HG03558 (cell line): ENCODE measurements around the gene GALNTL6.

Source experiments
- ATAC-seq: cut with Tn5 transposase; IDR thresholded peaks from one replicate; pipeline ENCODE4 v1.9.1; 2021; ENCODE audit warnings: moderate number of reproducible peaks; ENCODE audit not compliant: unreplicated experiment; ENCODE audit errors: extremely low read depth

The GALNTL6 gene

DNA sequence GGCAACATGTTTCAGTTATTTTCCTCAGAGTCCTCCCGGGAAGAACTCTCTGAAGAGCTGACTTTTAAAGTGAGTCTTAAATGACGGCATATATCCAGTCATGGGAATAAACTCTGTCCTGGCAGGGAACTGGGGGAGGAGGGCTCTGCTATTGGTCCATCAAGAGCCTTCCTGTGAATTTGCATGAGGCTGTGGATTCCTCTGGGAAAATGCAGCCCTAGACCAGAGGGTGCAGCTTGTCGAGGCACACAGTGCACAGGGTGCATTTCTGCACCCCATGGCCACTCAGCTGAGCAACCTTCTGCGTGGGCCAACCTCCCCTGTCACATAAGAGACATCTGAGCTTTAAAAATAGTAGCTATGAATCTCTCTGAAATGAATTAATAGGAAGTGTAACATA is 360.0 kb downstream of the GALNTL6 start:
- ATAC-seq: no peak

DNA sequence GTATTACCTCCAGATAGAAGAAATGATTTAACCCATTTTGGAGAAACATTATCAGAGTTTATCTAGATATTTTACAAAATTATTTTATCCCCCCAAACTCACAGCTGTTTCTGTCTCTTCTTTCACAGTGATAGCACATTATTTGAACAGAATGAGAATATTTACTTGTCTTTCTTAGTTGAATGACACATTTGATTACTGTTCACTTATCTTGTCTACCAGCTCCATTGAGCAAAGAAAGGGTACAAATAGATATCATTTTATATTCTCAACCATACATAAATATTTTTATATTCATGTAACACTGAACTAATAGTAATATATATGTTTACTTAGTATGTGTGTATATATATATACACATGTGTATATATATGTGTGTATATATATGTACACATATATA is 364.2 kb downstream of the GALNTL6 start:
- ATAC-seq: no peak

DNA sequence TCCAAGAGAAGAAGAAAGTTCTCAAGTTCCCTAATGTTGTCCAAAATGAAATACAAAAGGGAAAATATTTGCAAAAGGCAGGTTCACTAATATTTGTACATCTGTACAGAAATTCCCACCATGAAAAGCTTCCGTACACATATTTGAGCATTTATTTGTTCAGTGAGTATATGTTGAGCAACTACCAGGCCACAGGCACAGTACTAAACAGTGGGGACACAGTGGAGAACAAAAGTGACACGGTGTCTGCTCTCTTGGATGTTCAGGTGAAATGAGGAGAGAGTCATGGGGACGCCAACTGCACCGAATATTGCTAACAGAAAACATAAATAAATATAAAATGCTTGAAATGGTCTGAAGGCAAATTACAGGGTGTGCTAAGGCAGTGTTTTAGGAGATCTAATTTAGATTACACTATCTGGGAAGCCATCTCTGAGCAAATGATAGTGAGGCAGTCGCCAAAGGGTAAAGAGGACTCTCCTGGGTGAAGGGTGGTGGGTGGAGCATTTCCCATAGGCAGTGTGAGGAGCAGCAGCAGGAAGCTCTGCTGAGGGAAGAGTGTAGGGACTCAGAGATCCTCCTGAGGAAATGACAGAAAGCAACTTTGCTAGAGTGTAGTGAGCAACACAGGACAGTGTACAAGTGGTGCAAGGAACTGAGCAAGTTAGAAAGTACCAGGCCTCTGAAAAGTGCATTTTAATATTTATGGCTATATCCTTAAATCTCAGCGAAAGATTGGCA is 375.2 kb downstream of the GALNTL6 start:
- ATAC-seq: no peak

DNA sequence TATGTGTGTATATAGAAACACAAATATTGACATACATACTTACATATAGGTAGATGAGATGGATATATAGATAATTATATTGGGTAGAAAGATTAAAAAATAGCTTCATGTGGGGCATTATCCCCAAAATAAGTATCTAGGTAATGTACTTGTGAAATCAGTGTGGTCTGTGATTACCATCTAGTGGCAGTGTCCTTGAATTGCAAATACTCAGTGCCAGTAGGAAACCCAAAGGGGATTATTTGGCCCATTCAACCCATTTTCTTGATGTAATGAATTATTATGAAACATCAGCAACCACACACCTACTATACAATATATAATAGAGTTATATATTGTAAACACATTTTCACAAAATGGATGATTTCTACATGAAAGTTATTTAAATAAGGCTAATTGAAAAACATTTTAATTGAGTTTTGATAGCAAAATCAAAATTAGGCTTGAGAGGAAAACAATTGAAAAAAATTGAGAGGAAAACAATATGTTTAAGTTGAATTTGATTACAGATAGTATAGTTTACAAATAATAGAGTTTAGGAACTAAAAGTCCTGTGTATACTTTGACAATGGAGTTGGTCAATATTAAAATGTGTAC is 389.4 kb downstream of the GALNTL6 start:
- no peak for ATAC-seq

DNA sequence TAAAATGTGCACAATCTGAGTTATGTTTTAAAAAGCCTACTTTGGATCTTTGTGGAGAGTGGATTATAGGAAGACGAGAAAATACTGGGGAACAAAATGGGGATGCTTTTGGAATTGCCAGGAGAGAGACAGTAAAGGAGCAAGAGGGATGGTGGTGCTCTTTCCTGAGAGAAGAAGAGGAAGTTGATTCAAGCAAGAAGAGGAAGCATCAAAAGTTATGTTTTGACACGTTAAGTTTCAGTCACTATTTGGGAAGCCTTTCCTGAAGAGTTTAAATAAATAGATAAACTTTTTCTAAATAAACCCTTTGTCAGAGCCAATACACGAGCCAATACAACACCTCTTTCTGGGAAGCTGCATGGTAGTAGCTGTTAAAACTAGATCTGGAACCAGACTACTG is 394.1 kb downstream of the GALNTL6 start:
- ATAC-seq: no peak

DNA sequence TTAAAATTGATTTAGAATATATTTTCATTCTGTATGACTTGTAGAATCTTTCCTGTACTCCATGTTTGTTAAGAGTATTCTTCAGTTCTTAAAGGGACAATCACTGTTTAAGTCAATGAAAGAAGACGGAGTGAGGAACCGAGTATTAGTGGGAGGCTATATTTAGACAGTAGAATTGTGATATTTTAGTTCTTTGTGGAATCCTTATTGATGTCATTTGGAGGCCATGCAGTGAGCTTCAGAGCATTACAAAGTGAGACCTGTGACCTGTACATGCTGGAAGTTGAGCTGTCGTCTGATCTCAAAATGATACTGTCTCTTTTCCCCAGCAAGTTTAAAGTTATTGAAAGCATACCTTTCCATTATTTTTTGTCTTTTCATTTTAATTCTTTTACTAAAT is 394.7 kb downstream of the GALNTL6 start:
- no peak for ATAC-seq

DNA sequence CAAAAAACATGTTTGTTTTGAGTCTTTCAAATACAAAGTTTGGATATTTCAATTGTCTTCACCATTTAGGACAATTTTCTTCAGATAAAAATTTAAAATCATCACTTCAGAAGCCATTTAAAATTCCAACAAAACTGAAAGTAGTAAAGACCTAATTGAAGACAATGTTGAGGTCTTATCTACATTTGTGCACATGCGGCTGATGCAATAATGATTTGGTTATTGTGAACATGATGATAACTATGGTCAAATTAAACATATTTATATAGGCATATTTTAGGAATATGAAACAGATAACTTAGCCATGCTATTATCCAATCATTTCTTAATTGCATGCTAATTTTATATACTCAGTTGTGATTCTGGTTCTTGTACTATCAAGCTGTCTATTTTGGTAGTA is 407.5 kb downstream of the GALNTL6 start:
- ATAC-seq: no peak

DNA sequence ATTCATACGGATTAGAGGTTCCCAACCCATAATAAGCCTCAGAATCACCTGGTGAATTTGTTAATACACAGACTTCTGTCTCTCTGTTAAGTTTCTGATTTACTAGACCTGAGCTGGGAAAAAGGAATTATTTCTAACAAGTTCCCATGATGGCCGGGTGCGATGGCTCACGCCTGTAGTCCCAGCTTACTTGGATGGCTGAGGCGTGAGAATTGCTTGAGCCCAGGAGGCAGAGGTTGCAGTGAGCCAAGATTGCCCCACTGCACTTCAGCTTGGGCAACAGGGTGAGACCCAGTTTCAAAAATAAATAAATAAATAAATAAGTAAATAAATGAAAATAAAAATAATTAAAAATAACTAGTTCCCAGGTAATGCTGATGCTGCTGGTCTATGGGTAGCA is 412.3 kb downstream of the GALNTL6 start:
- ATAC-seq: no peak

DNA sequence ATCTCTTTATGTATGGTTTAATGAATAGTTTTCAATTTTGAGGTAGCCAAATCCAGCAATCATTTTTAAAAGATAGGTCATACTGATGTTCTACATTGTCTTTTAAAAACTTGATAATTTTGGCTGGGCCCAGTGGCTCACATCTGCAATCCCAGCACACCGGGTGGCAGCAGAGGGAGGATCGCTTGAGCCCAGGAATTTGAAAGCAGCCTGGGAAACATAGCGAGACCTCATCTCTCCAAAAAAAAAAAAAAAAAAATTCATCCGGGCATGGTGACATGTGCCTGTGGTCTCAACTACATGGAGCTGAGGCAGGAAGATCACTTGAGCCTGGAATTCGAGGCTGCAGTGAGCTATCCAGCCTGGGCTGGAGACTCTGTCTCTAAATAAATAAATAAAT is 419.8 kb downstream of the GALNTL6 start:
- ATAC-seq: no peak

DNA sequence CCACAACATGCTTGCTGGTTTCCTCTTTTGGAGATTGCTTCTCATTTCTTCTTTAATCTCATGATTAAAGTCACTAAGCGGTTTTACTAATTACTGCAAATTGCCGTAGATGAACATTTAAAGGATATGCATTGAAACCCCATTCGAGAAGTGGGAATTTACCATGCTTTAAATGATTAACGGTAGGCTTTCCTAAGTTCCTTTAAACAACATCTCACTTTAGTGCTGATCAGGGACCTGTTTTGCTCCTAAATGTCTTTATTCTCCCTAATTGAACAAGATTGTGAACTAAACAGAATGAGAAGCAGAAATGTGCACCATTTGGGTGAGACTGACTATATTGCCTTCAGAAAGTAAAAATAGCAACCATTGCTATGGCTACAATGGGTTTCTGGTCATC is 430.3 kb downstream of the GALNTL6 start:
- no peak for ATAC-seq

DNA sequence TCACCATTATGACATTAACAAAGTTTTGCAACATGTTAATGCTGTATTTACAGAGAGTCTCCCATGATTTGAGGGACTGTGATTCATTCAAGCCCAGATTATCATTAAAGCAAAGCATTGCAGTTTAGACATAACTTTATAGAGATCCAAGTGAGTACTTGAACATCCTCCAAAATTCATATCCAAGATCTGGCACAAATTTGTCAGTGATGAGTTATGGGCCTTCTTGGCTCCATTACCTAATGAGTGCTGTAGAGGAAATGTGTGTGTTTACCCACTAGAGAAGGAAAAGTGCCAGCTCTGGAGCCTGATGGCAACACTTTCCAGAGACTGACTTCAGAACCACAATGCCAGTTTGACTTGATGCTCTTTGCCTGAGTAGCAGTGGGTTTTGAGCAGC is 432.3 kb downstream of the GALNTL6 start:
- ATAC-seq: no peak

DNA sequence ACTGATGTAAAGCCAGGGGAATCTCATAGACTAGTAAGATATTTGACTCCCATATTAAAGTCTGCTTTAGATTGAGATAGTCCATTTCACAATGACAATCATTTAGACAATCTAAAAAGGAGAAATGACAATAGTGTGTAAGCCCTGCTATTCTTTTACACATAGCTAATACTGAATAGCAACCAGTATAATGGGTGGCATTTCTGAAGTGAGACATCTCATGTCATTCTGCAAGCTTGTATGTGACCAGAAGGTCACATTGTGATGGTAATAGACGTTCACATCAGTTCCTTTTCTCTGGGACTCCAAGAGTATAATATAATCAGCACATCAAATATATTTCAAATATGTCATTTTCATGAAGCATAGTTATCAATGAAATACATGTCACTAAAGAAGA is 440.2 kb downstream of the GALNTL6 start:
- no peak for ATAC-seq

DNA sequence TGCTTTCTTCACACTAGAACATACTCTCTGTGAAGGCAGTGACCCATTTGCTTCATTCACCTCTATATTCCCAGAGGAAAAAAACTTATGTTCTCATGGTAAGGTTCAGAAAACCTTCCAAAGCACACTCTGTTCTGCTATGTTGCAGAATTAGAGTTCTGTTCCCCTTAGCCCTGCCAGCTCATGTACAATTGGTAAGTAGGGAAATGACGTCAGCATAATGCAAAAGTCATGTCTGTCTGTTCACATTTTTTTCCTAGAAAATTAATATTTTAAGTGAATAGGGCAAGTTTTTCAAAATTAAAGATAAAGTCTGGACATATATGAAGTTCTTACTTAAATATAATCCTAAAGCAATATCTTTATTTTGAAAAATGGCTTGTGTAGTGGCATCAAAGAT is 443.6 kb downstream of the GALNTL6 start:
- no peak for ATAC-seq

DNA sequence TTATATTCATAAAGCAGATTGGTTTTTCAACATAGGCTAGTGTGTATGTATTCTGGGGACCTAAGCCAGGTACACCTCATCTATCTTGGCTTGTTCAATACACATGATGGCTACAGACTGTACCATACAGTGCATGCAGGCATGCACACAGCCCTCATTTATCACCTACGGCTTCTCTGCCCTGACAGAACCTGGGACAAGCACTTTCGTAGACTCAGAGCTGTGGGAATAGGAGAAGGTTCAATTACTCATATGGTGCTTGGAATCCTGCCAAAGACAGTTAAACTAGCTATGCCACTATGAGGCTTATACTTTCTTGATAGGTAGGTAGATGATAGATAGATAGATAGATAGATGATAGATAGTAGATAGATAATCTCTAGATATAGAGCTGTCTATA is 457.2 kb downstream of the GALNTL6 start:
- ATAC-seq: no peak

DNA sequence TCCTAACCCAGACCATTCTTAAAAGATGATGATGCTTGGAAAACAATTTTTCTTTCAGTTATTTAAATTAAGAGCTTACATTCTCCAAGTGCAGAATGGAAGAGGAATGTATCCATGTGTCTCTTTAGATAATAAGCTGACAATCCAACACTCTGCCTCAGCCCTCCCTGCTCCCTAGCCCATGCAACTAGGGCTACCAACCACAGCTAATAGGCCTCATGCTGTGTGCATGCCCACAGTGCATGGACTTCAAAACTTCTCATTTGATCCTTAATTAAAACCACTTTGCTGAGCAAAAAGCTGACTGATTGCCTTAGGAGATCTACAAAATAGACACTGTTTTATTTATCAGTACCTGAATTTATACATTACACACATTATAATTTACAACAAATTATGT is 473.9 kb downstream of the GALNTL6 start:
- ATAC-seq: no peak

DNA sequence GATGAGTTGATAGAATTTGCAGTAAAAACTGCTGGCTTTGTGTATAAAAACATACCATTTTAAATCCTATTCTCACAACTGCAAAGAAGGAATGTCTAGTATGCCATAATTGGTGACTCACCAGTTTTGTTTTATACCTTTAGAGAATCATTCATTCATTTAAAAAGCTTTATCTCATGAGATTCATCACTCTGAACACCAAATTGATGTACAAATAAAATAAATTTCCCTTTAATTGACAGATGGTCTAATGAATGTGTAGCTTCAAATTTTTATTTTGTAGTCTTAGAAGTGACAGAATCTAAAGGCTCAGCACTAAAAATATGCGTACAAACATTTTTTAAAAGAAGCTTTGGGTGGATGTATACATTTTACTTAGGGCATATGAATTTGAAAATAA is 492.5 kb downstream of the GALNTL6 start:
- ATAC-seq: no peak

DNA sequence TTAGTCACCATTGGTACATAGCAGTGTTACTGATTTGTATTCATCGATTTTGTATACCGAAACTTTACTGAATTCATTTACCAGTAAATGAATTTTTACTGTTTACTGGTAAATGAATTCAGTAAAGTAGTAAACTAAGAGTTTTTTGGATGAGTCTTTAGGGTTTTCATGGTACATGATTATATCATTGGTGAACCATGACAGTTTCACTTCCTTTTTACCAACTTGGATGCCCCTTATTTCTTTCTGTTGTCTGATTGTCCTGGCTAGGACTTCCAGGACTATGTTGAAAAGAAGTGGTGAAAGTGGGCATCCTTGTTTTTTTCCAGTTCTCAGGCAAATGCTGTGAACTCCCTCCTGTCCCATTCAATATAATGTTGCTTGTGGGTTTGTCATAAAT is 494.9 kb downstream of the GALNTL6 start:
- no peak for ATAC-seq

DNA sequence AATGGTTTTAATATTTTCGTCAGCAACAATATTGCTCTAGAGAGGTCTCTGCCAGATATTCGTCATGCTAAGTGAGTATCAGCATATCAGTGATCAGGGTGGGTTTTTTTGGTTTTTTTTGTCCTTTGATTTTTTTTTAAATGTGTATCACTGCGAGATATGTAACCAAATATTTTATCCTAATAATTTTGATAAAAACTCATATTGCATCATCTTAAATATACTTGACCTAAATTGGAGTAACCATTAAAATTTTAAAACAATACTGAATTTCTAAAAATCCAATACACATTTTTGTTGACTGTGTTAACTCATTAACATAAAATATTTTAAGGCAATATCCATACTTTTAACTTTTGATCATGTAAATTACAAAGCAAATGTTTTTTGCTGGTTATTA is 498.5 kb downstream of the GALNTL6 start:
- ATAC-seq: no peak

DNA sequence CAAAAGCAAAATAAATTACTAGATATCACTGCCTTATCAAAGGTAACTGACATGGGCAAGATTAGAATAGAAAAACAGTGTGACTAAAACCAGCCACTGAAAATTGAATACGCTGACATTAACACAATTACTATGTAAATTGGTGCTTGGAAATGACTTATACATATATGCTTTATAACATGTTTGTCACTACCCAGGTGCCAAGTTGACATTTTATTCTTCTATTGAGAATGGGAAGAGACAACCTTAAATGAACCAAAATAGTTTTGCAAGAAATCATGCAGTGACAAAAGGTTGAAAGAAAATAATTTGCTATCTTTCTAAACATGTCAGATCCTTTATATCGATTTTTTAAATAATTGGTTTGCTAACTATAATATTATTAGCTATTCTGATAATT is 510.1 kb downstream of the GALNTL6 start:
- no peak for ATAC-seq

DNA sequence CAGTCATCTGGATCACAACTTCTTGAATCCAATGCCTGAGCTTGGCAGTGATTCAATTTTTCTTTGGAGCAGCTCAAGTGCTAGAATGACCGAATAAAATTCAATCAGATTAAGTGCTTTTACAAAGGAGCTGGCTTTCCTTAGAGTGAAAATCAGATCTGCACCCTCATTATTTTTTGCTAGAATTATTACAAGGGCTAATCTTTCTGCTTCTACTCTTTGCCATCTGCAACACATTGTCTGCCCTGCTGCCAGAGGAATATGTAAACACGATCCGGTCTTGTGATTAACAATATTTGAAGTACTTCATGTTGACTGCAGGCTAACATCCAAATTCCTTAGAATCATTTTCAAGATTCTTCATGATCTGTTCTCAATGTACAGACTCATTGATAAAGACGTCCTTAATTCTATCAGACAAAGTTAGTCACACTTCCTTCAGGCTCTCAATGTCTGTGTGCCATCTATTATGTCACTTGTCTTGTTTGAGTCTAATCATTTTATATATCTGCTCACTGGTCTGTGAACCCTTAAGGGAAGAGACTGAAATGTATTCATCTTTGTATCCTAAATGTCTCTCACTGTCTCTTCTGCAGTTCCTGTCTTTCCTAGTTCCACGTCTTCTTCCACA is 531.2 kb downstream of the GALNTL6 start:
- no peak for ATAC-seq

DNA sequence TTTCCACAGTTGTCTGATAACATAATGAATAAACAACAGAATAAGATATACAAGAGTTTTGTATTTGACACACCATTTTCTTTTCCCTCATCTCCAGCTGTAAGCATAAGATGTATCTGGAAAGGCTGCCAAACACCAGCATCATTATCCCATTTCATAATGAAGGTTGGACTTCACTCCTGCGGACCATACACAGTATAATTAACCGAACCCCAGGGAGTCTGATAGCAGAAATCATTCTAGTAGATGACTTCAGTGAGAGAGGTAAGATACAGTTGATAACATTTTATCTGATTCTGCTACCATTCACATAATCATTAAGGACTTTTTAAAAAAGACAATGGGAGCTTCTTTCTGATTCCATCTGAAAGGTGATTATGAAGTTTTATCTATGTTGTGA is 535.2 kb downstream of the GALNTL6 start:
- ATAC-seq: no peak

DNA sequence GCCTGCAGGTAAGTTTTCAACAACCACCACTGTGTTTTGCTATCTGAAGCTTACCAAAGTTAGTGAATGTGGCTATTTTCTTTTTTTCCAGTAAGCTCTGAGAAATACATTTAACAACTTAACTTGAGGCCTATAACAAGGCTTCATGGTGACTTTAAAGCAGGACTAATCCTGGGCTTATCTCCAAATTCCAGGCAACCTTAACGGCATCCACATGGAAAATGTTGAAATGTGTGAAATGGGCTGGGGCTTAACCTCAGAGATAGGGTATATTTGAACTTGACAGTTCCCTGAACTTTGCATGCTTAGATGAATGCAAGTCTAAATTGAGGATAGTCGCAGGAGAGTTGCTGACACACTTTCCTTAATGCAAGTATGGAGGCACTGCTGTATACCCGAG is 539.2 kb downstream of the GALNTL6 start:
- no peak for ATAC-seq
